ENCODE results near the gene TAGLN3.

The TAGLN3 gene

GRCh38 chr3:111989061-111989678 lies 9.6 kb upstream of the TAGLN3 start:
- no peak overlapping the region for H3K23ac ChIP-seq (ENCODE audit: low read length)
- H3K9ac ChIP-seq (ENCODE audit: low read length) = no peak overlapping the region
- DNase-seq = peak; percentile 74
- H3K27ac ChIP-seq (ENCODE audit: low read depth, low read length) = no peak overlapping the region
- no peaks in the 10 kb centered on the region for H3K4me1 ChIP-seq (ENCODE audit: control insufficient read depth, low read depth, low read length)
- H3K36me3 ChIP-seq (ENCODE audit: control insufficient read depth, insufficient read depth, low read length) = no peaks in the 10 kb centered on the region
- H3K4me2 ChIP-seq (ENCODE audit: low read length) = no peak overlapping the region
- H3K4ac ChIP-seq (ENCODE audit: low read depth, low read length) = no peak overlapping the region
- no peak overlapping the region for H3K4me3 ChIP-seq (ENCODE audit: low read length)
- H2BK5ac ChIP-seq (ENCODE audit: low read length) = no peak overlapping the region
- WGBS (ENCODE audit: extremely low coverage, insufficient coverage, low lambda C conversion rate) = no CpG with 5 or more reads among the region's 3 CpGs
- H4K8ac ChIP-seq (ENCODE audit: low read depth, low read length) = no peak overlapping the region
- H3K18ac ChIP-seq (ENCODE audit: low read length) = no peak overlapping the region
- H2AK5ac ChIP-seq (ENCODE audit: low read length) = no peak overlapping the region
- H4K5ac ChIP-seq (ENCODE audit: low read length) = no peak overlapping the region
- no peak overlapping the region for H2BK15ac ChIP-seq (replicated peaks; ENCODE audit: low read depth)
- H3K27me3 ChIP-seq (ENCODE audit: insufficient read depth, low read length, poor library complexity) = no peaks in the 10 kb centered on the region
- H3K56ac ChIP-seq (ENCODE audit: low read length) = no peak overlapping the region
- no peak overlapping the region for H2BK120ac ChIP-seq (ENCODE audit: low read depth, low read length)
- no peaks in the 10 kb centered on the region for H3K79me1 ChIP-seq (ENCODE audit: low read length)
- H3K79me2 ChIP-seq (ENCODE audit: control insufficient read depth, insufficient read depth, low read length) = no peaks in the 10 kb centered on the region

GRCh38 chr3:111993038-111993437 lies 5.7 kb upstream of the TAGLN3 start:
- H2BK5ac ChIP-seq (ENCODE audit: low read length) = no peak overlapping the region
- no peak overlapping the region for H2BK15ac ChIP-seq (replicated peaks; ENCODE audit: low read depth)
- H3K4ac ChIP-seq (ENCODE audit: low read depth, low read length) = no peak overlapping the region
- no peak overlapping the region for H4K5ac ChIP-seq (ENCODE audit: low read length)
- no peak overlapping the region for H3K18ac ChIP-seq (ENCODE audit: low read length)
- no peak for DNase-seq
- H3K27me3 ChIP-seq (ENCODE audit: insufficient read depth, low read length, poor library complexity) = no peaks in the 10 kb centered on the region
- WGBS (ENCODE audit: extremely low coverage, insufficient coverage, low lambda C conversion rate) = no CpG with 5 or more reads among the region's 2 CpGs
- H3K9ac ChIP-seq (ENCODE audit: low read length) = no peak overlapping the region
- no peaks in the 10 kb centered on the region for H3K4me1 ChIP-seq (ENCODE audit: control insufficient read depth, low read depth, low read length)
- H3K79me1 ChIP-seq (ENCODE audit: low read length) = no peaks in the 10 kb centered on the region
- H4K8ac ChIP-seq (ENCODE audit: low read depth, low read length) = no peak overlapping the region
- H3K79me2 ChIP-seq (ENCODE audit: control insufficient read depth, insufficient read depth, low read length) = no peaks in the 10 kb centered on the region
- H3K23ac ChIP-seq (ENCODE audit: low read length) = no peak overlapping the region
- no peak overlapping the region for H3K27ac ChIP-seq (ENCODE audit: low read depth, low read length)
- H3K56ac ChIP-seq (ENCODE audit: low read length) = no peak overlapping the region
- no peaks in the 10 kb centered on the region for H3K36me3 ChIP-seq (ENCODE audit: control insufficient read depth, insufficient read depth, low read length)
- H3K4me2 ChIP-seq (ENCODE audit: low read length) = no peak overlapping the region
- no peak overlapping the region for H2BK120ac ChIP-seq (ENCODE audit: low read depth, low read length)
- H3K4me3 ChIP-seq (ENCODE audit: low read length) = no peak overlapping the region
- H2AK5ac ChIP-seq (ENCODE audit: low read length) = no peak overlapping the region

GRCh38 chr3:111999484-112000324 lies 982 bp downstream of the TAGLN3 start:
- H3K23ac ChIP-seq (ENCODE audit: low read length) = peak overlapping the region; percentile 95
- peak overlapping the region; percentile 74 for H3K4me3 ChIP-seq (ENCODE audit: low read length)
- no peak overlapping the region for H4K8ac ChIP-seq (ENCODE audit: low read depth, low read length)
- no peak for DNase-seq
- no peak overlapping the region for H2BK5ac ChIP-seq (ENCODE audit: low read length)
- H2BK120ac ChIP-seq (ENCODE audit: low read depth, low read length) = no peak overlapping the region
- peaks cover 10% of the 10 kb centered on the region for H3K4me1 ChIP-seq (ENCODE audit: control insufficient read depth, low read depth, low read length)
- no peak overlapping the region for H2AK5ac ChIP-seq (ENCODE audit: low read length)
- no peaks in the 10 kb centered on the region for H3K79me1 ChIP-seq (ENCODE audit: low read length)
- H3K79me2 ChIP-seq (ENCODE audit: control insufficient read depth, insufficient read depth, low read length) = no peaks in the 10 kb centered on the region
- peak overlapping the region; percentile 81 for H3K27ac ChIP-seq (ENCODE audit: low read depth, low read length)
- H3K18ac ChIP-seq (ENCODE audit: low read length) = peak overlapping the region; percentile 13
- H3K27me3 ChIP-seq (ENCODE audit: insufficient read depth, low read length, poor library complexity) = no peaks in the 10 kb centered on the region
- peak overlapping the region; percentile 62 for H3K4me2 ChIP-seq (ENCODE audit: low read length)
- WGBS (ENCODE audit: extremely low coverage, insufficient coverage, low lambda C conversion rate) = no CpG with 5 or more reads among the region's 19 CpGs
- peak overlapping the region; percentile 81 for H3K9ac ChIP-seq (ENCODE audit: low read length)
- H2BK15ac ChIP-seq (replicated peaks; ENCODE audit: low read depth) = no peak overlapping the region
- peak overlapping the region; percentile 60 for H4K5ac ChIP-seq (ENCODE audit: low read length)
- H3K36me3 ChIP-seq (ENCODE audit: control insufficient read depth, insufficient read depth, low read length) = no peaks in the 10 kb centered on the region
- no peak overlapping the region for H3K4ac ChIP-seq (ENCODE audit: low read depth, low read length)
- peak overlapping the region; percentile 77 for H3K56ac ChIP-seq (ENCODE audit: low read length)

GRCh38 chr3:112000367-112000771 lies 1.6 kb downstream of the TAGLN3 start:
- Histone ChIP-seq H3K4ac (ENCODE audit: low read depth, low read length) (no peak overlapping the region), H3K27ac (ENCODE audit: low read depth, low read length) (no peak overlapping the region), H3K18ac (ENCODE audit: low read length) (no peak overlapping the region), H2BK5ac (ENCODE audit: low read length) (no peak overlapping the region), H3K9ac (ENCODE audit: low read length) (no peak overlapping the region), H3K27me3 (ENCODE audit: insufficient read depth, low read length, poor library complexity) (no peaks in the 10 kb centered on the region), H3K79me1 (ENCODE audit: low read length) (no peaks in the 10 kb centered on the region), H2BK15ac (replicated peaks; ENCODE audit: low read depth) (no peak overlapping the region), H2BK120ac (ENCODE audit: low read depth, low read length) (no peak overlapping the region), H3K79me2 (ENCODE audit: control insufficient read depth, insufficient read depth, low read length) (no peaks in the 10 kb centered on the region), H3K36me3 (ENCODE audit: control insufficient read depth, insufficient read depth, low read length) (no peaks in the 10 kb centered on the region), H3K56ac (ENCODE audit: low read length) (peak overlapping the region; percentile 28), H3K4me1 (ENCODE audit: control insufficient read depth, low read depth, low read length) (peaks cover 10% of the 10 kb centered on the region), H3K23ac (ENCODE audit: low read length) (no peak overlapping the region), H4K5ac (ENCODE audit: low read length) (no peak overlapping the region), H2AK5ac (ENCODE audit: low read length) (peak overlapping the region; percentile 46), H4K8ac (ENCODE audit: low read depth, low read length) (no peak overlapping the region), H3K4me2 (ENCODE audit: low read length) (no peak overlapping the region), H3K4me3 (ENCODE audit: low read length) (no peak overlapping the region)
- no CpG with 5 or more reads among the region's 5 CpGs for WGBS (ENCODE audit: extremely low coverage, insufficient coverage, low lambda C conversion rate)
- DNase-seq = no peak

GRCh38 chr3:112000966-112001365 lies 2.2 kb downstream of the TAGLN3 start:
- H3K4me3 ChIP-seq (ENCODE audit: low read length) = no peak overlapping the region

More at GRCh38 chr3:112000966-112001365, 2.2 kb downstream of the TAGLN3 start:
- WGBS (ENCODE audit: extremely low coverage, insufficient coverage, low lambda C conversion rate) = no CpG with 5 or more reads among the region's 2 CpGs
- Histone ChIP-seq H3K4ac (ENCODE audit: low read depth, low read length) (no peak overlapping the region), H3K56ac (ENCODE audit: low read length) (peak overlapping the region; percentile 30), H3K4me1 (ENCODE audit: control insufficient read depth, low read depth, low read length) (peaks cover 10% of the 10 kb centered on the region), H3K79me1 (ENCODE audit: low read length) (no peaks in the 10 kb centered on the region), H3K18ac (ENCODE audit: low read length) (no peak overlapping the region), H3K9ac (ENCODE audit: low read length) (no peak overlapping the region), H4K8ac (ENCODE audit: low read depth, low read length) (no peak overlapping the region), H2BK5ac (ENCODE audit: low read length) (no peak overlapping the region), H3K27ac (ENCODE audit: low read depth, low read length) (no peak overlapping the region), H3K23ac (ENCODE audit: low read length) (no peak overlapping the region), H3K4me2 (ENCODE audit: low read length) (no peak overlapping the region), H3K79me2 (ENCODE audit: control insufficient read depth, insufficient read depth, low read length) (no peaks in the 10 kb centered on the region), H2AK5ac (ENCODE audit: low read length) (no peak overlapping the region), H3K36me3 (ENCODE audit: control insufficient read depth, insufficient read depth, low read length) (no peaks in the 10 kb centered on the region), H2BK120ac (ENCODE audit: low read depth, low read length) (no peak overlapping the region), H4K5ac (ENCODE audit: low read length) (no peak overlapping the region), H3K27me3 (ENCODE audit: insufficient read depth, low read length, poor library complexity) (no peaks in the 10 kb centered on the region), H2BK15ac (replicated peaks; ENCODE audit: low read depth) (no peak overlapping the region)
- DNase-seq = peak; percentile 39

Measured in mesendoderm (in vitro differentiated cells).